Measurements from ENCODE around the gene RAD18.

The RAD18 gene

GRCh38 chr3:8985876-8986275 is 22.6 kb upstream of the RAD18 start:
- DNase-seq (ENCODE audit: low read depth in 2 of 2, low spot score in 1 of 2) = no peak

GRCh38 chr3:8985411-8985831 is 22.1 kb upstream of the RAD18 start:
- no peak for DNase-seq (ENCODE audit: low read depth in 2 of 2, low spot score in 1 of 2)

GRCh38 chr3:8984526-8984925 is 21.3 kb upstream of the RAD18 start:
- no peak for DNase-seq (ENCODE audit: low read depth in 2 of 2, low spot score in 1 of 2)

GRCh38 chr3:8984081-8984480 is 20.8 kb upstream of the RAD18 start:
- DNase-seq (ENCODE audit: low read depth in 2 of 2, low spot score in 1 of 2) = no peak

- DNase-seq (ENCODE audit: low read depth in 2 of 2, low spot score in 1 of 2) = no peak
Measured at GRCh38 chr3:8983591-8983990, 20.3 kb upstream of the RAD18 start.

GRCh38 chr3:8983026-8983425 is 19.8 kb upstream of the RAD18 start:
- no peak for DNase-seq (ENCODE audit: low read depth in 2 of 2, low spot score in 1 of 2)

GRCh38 chr3:8982509-8982908 is 19.2 kb upstream of the RAD18 start:
- DNase-seq (ENCODE audit: low read depth in 2 of 2, low spot score in 1 of 2) = no peak

GRCh38 chr3:8981700-8982099 is 18.4 kb upstream of the RAD18 start:
- no peak for DNase-seq (ENCODE audit: low read depth in 2 of 2, low spot score in 1 of 2)

- no peak for DNase-seq (ENCODE audit: low read depth in 2 of 2, low spot score in 1 of 2)
Measured at GRCh38 chr3:8981296-8981695, 18.0 kb upstream of the RAD18 start.

GRCh38 chr3:8980756-8981257 is 17.5 kb upstream of the RAD18 start:
- DNase-seq (ENCODE audit: low read depth in 2 of 2, low spot score in 1 of 2) = no peak

GRCh38 chr3:8979262-8979661 is 16.0 kb upstream of the RAD18 start:
- DNase-seq (ENCODE audit: low read depth in 2 of 2, low spot score in 1 of 2) = no peak

- DNase-seq (ENCODE audit: low read depth in 2 of 2, low spot score in 1 of 2) = no peak
Measured at GRCh38 chr3:8978551-8978950, 15.3 kb upstream of the RAD18 start.

GRCh38 chr3:8976540-8977182 is 13.4 kb upstream of the RAD18 start:
- DNase-seq (ENCODE audit: low read depth in 2 of 2, low spot score in 1 of 2) = no peak

- DNase-seq (ENCODE audit: low read depth in 2 of 2, low spot score in 1 of 2) = no peak
Measured at GRCh38 chr3:8975081-8976020, 12.1 kb upstream of the RAD18 start.

- no peak for DNase-seq (ENCODE audit: low read depth in 2 of 2, low spot score in 1 of 2)
Measured at GRCh38 chr3:8974458-8974857, 11.2 kb upstream of the RAD18 start.

GRCh38 chr3:8972639-8973038 is 9.4 kb upstream of the RAD18 start:
- no peak for DNase-seq (ENCODE audit: low read depth in 2 of 2, low spot score in 1 of 2)

- DNase-seq (ENCODE audit: low read depth in 2 of 2, low spot score in 1 of 2) = peak; percentile 32 to 50
Measured at GRCh38 chr3:8970971-8971589, 7.8 kb upstream of the RAD18 start.

GRCh38 chr3:8969241-8969640 is 6.0 kb upstream of the RAD18 start:
- no peak for DNase-seq (ENCODE audit: low read depth in 2 of 2, low spot score in 1 of 2)

- no peak for DNase-seq (ENCODE audit: low read depth in 2 of 2, low spot score in 1 of 2)
Measured at GRCh38 chr3:8968375-8968882, 5.2 kb upstream of the RAD18 start.

GRCh38 chr3:8967553-8967952 is 4.3 kb upstream of the RAD18 start:
- no peak for DNase-seq (ENCODE audit: low read depth in 2 of 2, low spot score in 1 of 2)

GRCh38 chr3:8966820-8967348 is 3.6 kb upstream of the RAD18 start:
- no peak for DNase-seq (ENCODE audit: low read depth in 2 of 2, low spot score in 1 of 2)

Data from stimulated activated CD8-positive, alpha-beta memory T cell treated with anti-CD3 and anti-CD28 coated beads, Interleukin-4, amount 100 ng/mL, for 1 hour (primary cell).